Measurements from ENCODE around the gene AK4. TPM values are rescaled to one million over a fixed set of nuclear protein-coding genes. Genes with fewer than 3 reads are reported as not detected.
"Not testable (repeated sequence)": the region's sequence is repeated elsewhere in the genome, so short reads cannot be mapped to it uniquely, and the experiment has no call there.

The AK4 gene
- total and polyA plus RNA-seq, 2 donors, result 5.9 to 11.5 TPM

DNA sequence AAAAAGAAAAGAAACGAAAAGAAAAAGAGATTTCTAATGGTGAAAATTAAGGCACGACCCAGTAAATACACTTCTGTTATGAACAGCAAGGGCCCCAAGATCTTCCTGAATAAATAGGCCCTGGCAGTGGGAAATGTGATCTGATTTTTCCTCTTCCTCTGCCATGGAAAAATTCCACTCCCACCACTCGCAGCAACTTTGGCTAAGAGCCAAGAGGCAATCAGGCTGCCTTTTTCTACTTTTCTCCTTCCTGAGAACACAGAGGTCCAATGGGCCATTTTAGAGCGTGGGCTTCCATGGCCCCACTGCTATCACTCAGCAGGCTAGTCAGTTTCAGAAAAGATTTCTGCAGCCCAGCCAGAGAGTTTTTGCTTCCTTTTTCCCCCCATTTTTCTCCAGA, 33.7 kb upstream of the AK4 start:
- H3K27me3 ChIP-seq (ENCODE audit: control insufficient read depth in 2 of 2, insufficient read depth in 1 of 2, low read length in 1 of 2), result no peaks in the 10 kb centered on the region
- DNase-seq (ENCODE audit: low read depth in 6 of 9, low spot score in 9 of 9), result no peak
- no peaks in the 10 kb centered on the region for H3K4me1 ChIP-seq (ENCODE audit: control insufficient read depth in 2 of 2, insufficient read depth in 2 of 2, low read length in 2 of 2)
- H3K9me3 ChIP-seq (ENCODE audit: control insufficient read depth in 2 of 2, insufficient read depth in 1 of 2, low read length in 1 of 2), result peaks cover 0 to 5% of the 10 kb centered on the region in 2 donors
- no peak overlapping the region for H3K27ac ChIP-seq (ENCODE audit: low read depth in 1 of 2, low read length in 1 of 2)
- no peak overlapping the region for H3K4me3 ChIP-seq (ENCODE audit: low read length in 2 of 2)
- H3K36me3 ChIP-seq (ENCODE audit: control insufficient read depth in 2 of 2, insufficient read depth in 2 of 2, low read length in 1 of 2), result no peaks in the 10 kb centered on the region
- 93% methylated on average over 4 of the region's 4 CpGs for WGBS

DNA sequence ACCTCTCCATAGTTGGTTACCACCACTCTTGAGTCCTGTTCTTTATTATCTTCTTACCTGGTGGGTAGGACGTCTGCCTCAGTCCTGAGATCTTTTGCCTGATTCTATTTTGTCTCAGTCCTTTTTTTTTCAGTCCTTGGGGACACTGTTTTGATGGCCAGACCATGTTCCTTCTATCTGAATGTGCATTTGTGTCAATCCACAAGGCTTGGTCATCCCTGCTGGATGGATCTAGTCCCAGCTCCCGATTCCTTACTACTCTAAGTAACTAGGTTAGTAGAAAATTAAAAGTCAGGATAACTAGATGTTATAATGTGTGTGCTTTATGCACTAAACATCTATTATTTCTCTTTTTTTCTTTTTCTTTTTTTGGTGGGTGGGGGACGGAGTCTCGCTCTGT, 28.1 kb upstream of the AK4 start:
- no peak overlapping the region for H3K27ac ChIP-seq (ENCODE audit: low read depth in 1 of 2, low read length in 1 of 2)
- H3K4me1 ChIP-seq (ENCODE audit: control insufficient read depth in 2 of 2, insufficient read depth in 2 of 2, low read length in 2 of 2), result no peaks in the 10 kb centered on the region
- no peaks in the 10 kb centered on the region for H3K27me3 ChIP-seq (ENCODE audit: control insufficient read depth in 2 of 2, insufficient read depth in 1 of 2, low read length in 1 of 2)
- no peak overlapping the region for H3K4me3 ChIP-seq (ENCODE audit: low read length in 2 of 2)
- DNase-seq (ENCODE audit: low read depth in 6 of 9, low spot score in 9 of 9), result no peak
- H3K36me3 ChIP-seq (ENCODE audit: control insufficient read depth in 2 of 2, insufficient read depth in 2 of 2, low read length in 1 of 2), result no peaks in the 10 kb centered on the region
- WGBS, result 96% methylated on average over 4 of the region's 4 CpGs
- no peaks in the 10 kb centered on the region for H3K9me3 ChIP-seq (ENCODE audit: control insufficient read depth in 2 of 2, insufficient read depth in 1 of 2, low read length in 1 of 2)

DNA sequence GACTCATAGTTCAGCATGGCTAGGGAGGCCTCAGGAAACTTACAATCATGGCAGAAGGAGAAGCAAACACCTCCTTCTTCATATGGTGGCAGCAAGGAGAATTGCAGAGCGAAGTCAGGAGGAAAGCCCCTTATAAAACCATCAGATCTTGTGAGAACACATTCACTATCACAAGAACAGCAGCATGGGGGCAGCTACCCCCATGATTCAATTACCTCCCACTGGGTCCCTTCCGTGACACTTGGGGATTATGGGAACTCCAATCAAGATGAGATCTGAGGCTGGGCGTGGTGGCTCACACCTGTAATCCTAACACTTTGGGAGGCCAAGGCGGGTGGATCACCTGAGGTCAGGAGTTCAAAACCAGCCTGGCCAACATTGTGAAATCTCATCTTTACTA, 18.9 kb upstream of the AK4 start:
- not testable (repeated sequence) for H3K9me3 ChIP-seq (ENCODE audit: control insufficient read depth in 2 of 2, insufficient read depth in 1 of 2, low read length in 1 of 2); H3K27me3 ChIP-seq (ENCODE audit: control insufficient read depth in 2 of 2, insufficient read depth in 1 of 2, low read length in 1 of 2); H3K4me3 ChIP-seq (ENCODE audit: low read length in 2 of 2); H3K4me1 ChIP-seq (ENCODE audit: control insufficient read depth in 2 of 2, insufficient read depth in 2 of 2, low read length in 2 of 2); H3K27ac ChIP-seq (ENCODE audit: low read depth in 1 of 2, low read length in 1 of 2); H3K36me3 ChIP-seq (ENCODE audit: control insufficient read depth in 2 of 2, insufficient read depth in 2 of 2, low read length in 1 of 2); DNase-seq (ENCODE audit: low read depth in 6 of 9, low spot score in 9 of 9)
- 95% methylated on average over 4 of the region's 4 CpGs for WGBS

DNA sequence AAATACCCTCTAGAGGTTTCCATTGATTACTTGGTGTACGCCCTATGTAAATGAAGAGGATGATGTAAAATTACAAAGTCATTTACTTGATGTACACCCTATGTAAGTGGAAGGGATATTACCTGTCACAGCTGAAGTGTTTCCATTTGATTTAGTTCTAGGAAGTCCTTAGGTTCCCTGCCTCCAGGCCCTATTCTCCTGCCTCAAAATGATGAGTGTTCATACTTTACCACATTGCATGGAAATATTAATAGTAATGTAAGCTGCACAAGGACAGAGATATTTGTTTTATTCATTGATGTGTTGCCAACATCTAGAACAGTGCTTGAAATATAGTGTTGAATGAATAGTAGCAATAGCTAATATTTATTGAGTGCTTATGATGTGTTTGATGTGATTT, 9.5 kb upstream of the AK4 start:
- no peaks in the 10 kb centered on the region for H3K27me3 ChIP-seq (ENCODE audit: control insufficient read depth in 2 of 2, insufficient read depth in 1 of 2, low read length in 1 of 2)
- H3K36me3 ChIP-seq (ENCODE audit: control insufficient read depth in 2 of 2, insufficient read depth in 2 of 2, low read length in 1 of 2), result no peaks in the 10 kb centered on the region
- no peaks in the 10 kb centered on the region for H3K4me1 ChIP-seq (ENCODE audit: control insufficient read depth in 2 of 2, insufficient read depth in 2 of 2, low read length in 2 of 2)
- H3K27ac ChIP-seq (ENCODE audit: low read depth in 1 of 2, low read length in 1 of 2), result no peak overlapping the region
- H3K4me3 ChIP-seq (ENCODE audit: low read length in 2 of 2), result no peak overlapping the region
- WGBS, result 99% methylated on average over 1 of the region's 1 CpG
- no peaks in the 10 kb centered on the region for H3K9me3 ChIP-seq (ENCODE audit: control insufficient read depth in 2 of 2, insufficient read depth in 1 of 2, low read length in 1 of 2)
- DNase-seq (ENCODE audit: low read depth in 6 of 9, low spot score in 9 of 9), result no peak

DNA sequence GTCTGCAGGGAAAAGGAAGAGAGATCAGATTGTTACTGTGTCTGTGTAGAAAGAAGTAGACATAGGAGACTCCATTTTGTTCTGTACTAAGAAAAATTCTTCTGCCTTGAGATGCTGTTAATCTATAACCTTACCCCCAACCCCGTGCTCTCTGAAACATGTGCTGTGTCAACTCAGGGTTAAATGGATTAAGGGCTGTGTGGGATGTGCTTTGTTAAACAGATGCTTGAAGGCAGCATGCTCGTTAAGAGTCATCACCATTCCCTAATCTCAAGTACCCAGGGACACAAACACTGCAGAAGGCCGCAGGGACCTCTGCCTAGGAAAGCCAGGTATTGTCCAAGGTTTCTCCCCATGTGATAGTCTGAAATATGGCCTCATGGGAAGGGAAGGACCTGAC, 8.2 kb upstream of the AK4 start:
- DNase-seq (ENCODE audit: low read depth in 6 of 9, low spot score in 9 of 9); H3K27ac ChIP-seq (ENCODE audit: low read depth in 1 of 2, low read length in 1 of 2); H3K27me3 ChIP-seq (ENCODE audit: control insufficient read depth in 2 of 2, insufficient read depth in 1 of 2, low read length in 1 of 2); H3K4me1 ChIP-seq (ENCODE audit: control insufficient read depth in 2 of 2, insufficient read depth in 2 of 2, low read length in 2 of 2); H3K4me3 ChIP-seq (ENCODE audit: low read length in 2 of 2); H3K9me3 ChIP-seq (ENCODE audit: control insufficient read depth in 2 of 2, insufficient read depth in 1 of 2, low read length in 1 of 2); H3K36me3 ChIP-seq (ENCODE audit: control insufficient read depth in 2 of 2, insufficient read depth in 2 of 2, low read length in 1 of 2): not testable (repeated sequence)
- 98% methylated on average over 3 of the region's 3 CpGs for WGBS

DNA sequence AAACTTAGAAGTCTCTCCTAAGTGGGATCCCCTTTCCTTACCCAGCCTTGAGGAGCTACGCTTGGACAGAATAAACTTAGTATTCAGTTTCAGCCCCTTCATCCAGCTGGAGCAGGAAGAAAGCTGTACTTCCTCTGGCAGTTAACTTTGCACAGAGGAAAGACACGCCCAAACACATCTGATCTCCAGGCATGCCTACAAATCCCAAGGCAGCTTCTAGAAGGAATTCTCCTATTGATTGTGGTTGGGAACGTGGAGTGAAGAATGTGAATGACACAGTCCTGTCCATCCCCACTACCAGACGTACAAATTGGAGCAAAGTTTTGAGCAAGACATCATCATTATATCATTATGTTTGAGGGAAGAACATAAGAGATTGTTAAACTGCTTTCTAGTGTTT, 6.6 kb upstream of the AK4 start:
- H3K27me3 ChIP-seq (ENCODE audit: control insufficient read depth in 2 of 2, insufficient read depth in 1 of 2, low read length in 1 of 2), result peaks cover 7 to 16% of the 10 kb centered on the region in 2 donors
- H3K4me1 ChIP-seq (ENCODE audit: control insufficient read depth in 2 of 2, insufficient read depth in 2 of 2, low read length in 2 of 2), result no peaks in the 10 kb centered on the region
- WGBS, result 77% methylated on average over 4 of the region's 4 CpGs
- no peaks in the 10 kb centered on the region for H3K36me3 ChIP-seq (ENCODE audit: control insufficient read depth in 2 of 2, insufficient read depth in 2 of 2, low read length in 1 of 2)
- H3K4me3 ChIP-seq (ENCODE audit: low read length in 2 of 2), result no peak overlapping the region
- H3K9me3 ChIP-seq (ENCODE audit: control insufficient read depth in 2 of 2, insufficient read depth in 1 of 2, low read length in 1 of 2), result no peaks in the 10 kb centered on the region
- H3K27ac ChIP-seq (ENCODE audit: low read depth in 1 of 2, low read length in 1 of 2), result no peak overlapping the region
- no peak for DNase-seq (ENCODE audit: low read depth in 6 of 9, low spot score in 9 of 9)

DNA sequence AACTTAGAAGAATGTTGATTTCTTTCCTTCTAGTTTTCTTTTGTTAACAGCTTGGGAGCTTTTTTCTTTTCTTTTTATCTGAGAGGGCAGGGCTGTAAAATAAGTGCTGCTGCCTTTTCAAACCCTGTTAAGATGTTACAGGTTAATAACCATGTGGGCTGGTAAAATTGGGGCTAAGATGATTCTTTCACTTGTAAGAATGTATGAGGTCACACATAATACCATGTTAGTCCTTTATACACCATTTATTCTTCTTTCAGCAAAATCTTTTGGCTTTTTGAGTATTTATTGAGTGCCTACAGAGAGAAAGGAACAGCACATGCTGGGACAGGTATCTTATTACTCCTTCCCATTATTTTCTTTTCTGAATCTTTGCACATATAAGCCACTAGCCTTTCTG, 6.1 kb upstream of the AK4 start:
- peaks cover 10 to 22% of the 10 kb centered on the region in 2 donors for H3K27me3 ChIP-seq (ENCODE audit: control insufficient read depth in 2 of 2, insufficient read depth in 1 of 2, low read length in 1 of 2)
- no peak overlapping the region for H3K27ac ChIP-seq (ENCODE audit: low read depth in 1 of 2, low read length in 1 of 2)

DNA sequence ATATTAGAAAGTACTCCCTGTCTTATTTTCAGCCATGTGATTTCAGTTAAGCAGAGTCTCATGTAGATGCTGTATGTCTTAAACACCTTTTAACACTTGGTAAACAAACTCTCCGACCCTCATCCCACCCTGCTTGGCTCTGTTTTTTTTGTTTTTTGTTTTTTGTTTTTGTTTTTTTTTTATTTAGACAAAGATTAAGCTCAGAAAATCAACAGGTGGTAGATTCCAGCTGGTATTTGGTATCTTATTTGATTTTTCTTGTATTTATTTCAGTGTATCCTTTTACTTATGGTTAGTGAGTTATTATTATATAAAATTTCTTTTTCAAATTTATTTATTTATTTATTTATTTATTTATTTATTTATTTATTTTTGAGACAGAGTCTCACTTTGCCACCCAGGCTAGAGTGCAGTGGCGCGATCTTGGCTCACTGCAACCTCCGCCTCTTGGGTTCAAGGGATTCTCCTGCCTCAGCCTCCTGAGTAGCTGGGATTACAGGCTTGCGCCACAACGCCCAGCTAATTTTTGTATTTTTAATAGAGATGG, 4.8 kb upstream of the AK4 start:
- DNase-seq (ENCODE audit: low read depth in 6 of 9, low spot score in 9 of 9); H3K36me3 ChIP-seq (ENCODE audit: control insufficient read depth in 2 of 2, insufficient read depth in 2 of 2, low read length in 1 of 2); H3K4me3 ChIP-seq (ENCODE audit: low read length in 2 of 2); H3K9me3 ChIP-seq (ENCODE audit: control insufficient read depth in 2 of 2, insufficient read depth in 1 of 2, low read length in 1 of 2); H3K4me1 ChIP-seq (ENCODE audit: control insufficient read depth in 2 of 2, insufficient read depth in 2 of 2, low read length in 2 of 2); H3K27ac ChIP-seq (ENCODE audit: low read depth in 1 of 2, low read length in 1 of 2): not testable (repeated sequence)
- 90% methylated on average over 6 of the region's 6 CpGs for WGBS
- peaks cover 20 to 34% of the 10 kb centered on the region in 2 donors for H3K27me3 ChIP-seq (ENCODE audit: control insufficient read depth in 2 of 2, insufficient read depth in 1 of 2, low read length in 1 of 2)

More for the DNA sequence above, 6.1 kb upstream of the AK4 start:
- H3K4me3 ChIP-seq (ENCODE audit: low read length in 2 of 2), result no peak overlapping the region
- no peaks in the 10 kb centered on the region for H3K9me3 ChIP-seq (ENCODE audit: control insufficient read depth in 2 of 2, insufficient read depth in 1 of 2, low read length in 1 of 2)
- no peaks in the 10 kb centered on the region for H3K36me3 ChIP-seq (ENCODE audit: control insufficient read depth in 2 of 2, insufficient read depth in 2 of 2, low read length in 1 of 2)
- H3K4me1 ChIP-seq (ENCODE audit: control insufficient read depth in 2 of 2, insufficient read depth in 2 of 2, low read length in 2 of 2), result no peaks in the 10 kb centered on the region
- DNase-seq (ENCODE audit: low read depth in 6 of 9, low spot score in 9 of 9), result no peak

DNA sequence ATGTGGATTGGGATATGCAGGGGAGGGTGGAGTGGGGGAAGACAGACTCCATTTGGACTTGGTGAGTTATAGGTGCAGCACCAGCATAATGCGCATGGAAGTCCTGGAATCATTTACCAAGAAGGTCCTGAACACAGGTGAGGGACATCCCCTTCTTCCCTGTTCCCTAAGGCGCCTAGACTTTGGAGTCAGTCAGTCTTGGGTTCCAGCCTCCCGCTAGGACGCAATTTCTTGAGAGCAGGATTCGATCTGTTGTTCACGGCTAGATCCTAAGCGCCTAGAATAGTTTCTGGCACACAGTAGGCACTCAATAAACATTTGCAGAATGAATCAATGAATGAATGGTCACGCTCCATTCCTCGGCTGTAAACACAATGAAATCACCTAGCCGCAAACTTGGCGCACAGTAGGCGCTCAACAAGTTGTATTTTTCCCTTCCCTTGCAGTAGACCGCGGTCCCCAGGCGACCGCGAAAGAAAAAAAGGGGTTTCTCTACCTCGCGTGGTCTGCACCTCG, 1.0 kb upstream of the AK4 start:
- Histone ChIP-seq H3K27ac (ENCODE audit: low read depth in 1 of 2, low read length in 1 of 2) (no peak overlapping the region), H3K36me3 (ENCODE audit: control insufficient read depth in 2 of 2, insufficient read depth in 2 of 2, low read length in 1 of 2) (no peaks in the 10 kb centered on the region), H3K9me3 (ENCODE audit: control insufficient read depth in 2 of 2, insufficient read depth in 1 of 2, low read length in 1 of 2) (no peaks in the 10 kb centered on the region), H3K27me3 (ENCODE audit: control insufficient read depth in 2 of 2, insufficient read depth in 1 of 2, low read length in 1 of 2) (peaks cover 35 to 61% of the 10 kb centered on the region in 2 donors), H3K4me1 (ENCODE audit: control insufficient read depth in 2 of 2, insufficient read depth in 2 of 2, low read length in 2 of 2) (peaks cover 7 to 11% of the 10 kb centered on the region in 2 donors), H3K4me3 (ENCODE audit: low read length in 2 of 2) (peak overlapping the region in 1 of 2 donors; percentile 52)
- WGBS, result 21% methylated on average over 20 of the region's 20 CpGs
- peak in 1 of 9 donors; percentile 19 for DNase-seq (ENCODE audit: low read depth in 6 of 9, low spot score in 9 of 9)
